Duodenal mucosa (tissue), 2 donors: Measurements from ENCODE around the gene RPL39L.
"Not testable (repeated sequence)": the region's sequence is repeated elsewhere in the genome, so short reads cannot be mapped to it uniquely, and the experiment has no call there.

Experiments
- H3K27ac ChIP-seq: one replicate; pipeline ENCODE4 v1.7.0; 2013; ENCODE audit warnings: low read depth, low read length
- H3K27me3 ChIP-seq, 2 donors: one replicate each; pipeline ENCODE4 v1.7.0; 2013; ENCODE audit warnings: low read length in 2 of 2, control low read depth in 1 of 2; ENCODE audit not compliant: insufficient read depth in 2 of 2, control insufficient read depth in 1 of 2
- H3K36me3 ChIP-seq, 2 donors: one replicate each; pipeline ENCODE4 v1.7.0; 2013; ENCODE audit warnings: low read length in 2 of 2, control low read depth in 1 of 2; ENCODE audit not compliant: insufficient read depth in 2 of 2, control insufficient read depth in 1 of 2
- H3K4me1 ChIP-seq, 2 donors: one replicate each; pipeline ENCODE4 v1.7.0; 2013; ENCODE audit warnings: low read length in 2 of 2, control low read depth in 1 of 2; ENCODE audit not compliant: insufficient read depth in 2 of 2, control insufficient read depth in 1 of 2
- H3K4me3 ChIP-seq, 2 donors: one replicate each; pipeline ENCODE4 v1.7.0; 2013; ENCODE audit warnings: low read length in 2 of 2, low read depth in 1 of 2
- H3K9ac ChIP-seq, 2 donors: one replicate each; pipeline ENCODE4 v1.7.0; 2013; ENCODE audit warnings: low read length in 2 of 2, low read depth in 1 of 2
- H3K9me3 ChIP-seq, 2 donors: one replicate each; pipeline ENCODE4 v1.7.0; 2013; ENCODE audit warnings: low read length in 2 of 2, control low read depth in 1 of 2; ENCODE audit not compliant: control insufficient read depth in 1 of 2

RPL39L gene

DNA sequence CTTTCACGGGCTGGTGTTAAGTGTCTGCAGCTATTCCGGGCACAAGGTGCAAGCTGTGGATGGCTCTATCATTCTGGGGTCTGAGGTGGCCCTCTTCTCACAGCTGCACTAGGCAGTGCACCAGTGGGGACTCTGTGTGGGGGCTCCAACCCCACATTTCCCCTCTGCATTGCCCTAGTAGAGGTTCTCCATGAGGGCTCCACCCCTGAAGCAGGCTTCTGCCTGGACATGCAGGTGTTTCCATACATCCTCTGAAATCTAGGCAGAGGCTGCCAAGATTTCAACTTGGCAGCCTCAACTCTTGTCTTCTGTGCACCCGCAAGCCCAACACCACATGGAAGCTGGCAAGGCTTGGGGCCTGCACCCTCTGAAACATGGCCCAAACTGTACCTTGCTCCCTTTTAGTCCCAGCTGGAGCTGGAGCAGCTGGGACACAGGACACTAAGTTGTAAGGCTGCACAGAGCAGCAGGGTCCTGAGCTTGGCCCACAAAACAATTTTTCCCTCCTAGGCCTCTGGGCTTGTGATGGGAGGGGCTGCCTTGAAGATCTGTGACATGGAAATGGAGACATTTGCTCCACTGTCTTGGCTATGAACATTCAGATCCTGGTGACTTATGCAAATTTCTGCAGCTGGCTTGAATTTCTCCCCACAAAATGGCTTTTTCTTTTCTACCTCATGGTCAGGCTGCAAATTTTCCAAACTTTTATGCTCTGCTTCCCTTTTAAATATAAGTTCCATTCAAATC, 6.0 kb upstream of the RPL39L start:
- H3K27ac ChIP-seq, result no peak overlapping the region
- H3K27me3 ChIP-seq, result no peaks in the 10 kb centered on the region
- no peaks in the 10 kb centered on the region for H3K4me1 ChIP-seq
- H3K36me3 ChIP-seq, result no peaks in the 10 kb centered on the region
- no peak overlapping the region for H3K4me3 ChIP-seq
- H3K9ac ChIP-seq, result no peak overlapping the region
- peaks cover 6 to 9% of the 10 kb centered on the region in 2 donors for H3K9me3 ChIP-seq

- H3K27ac ChIP-seq, result no peak overlapping the region
- H3K4me1 ChIP-seq, result peaks cover 4% of the 10 kb centered on the region in 2 donors
- H3K27me3 ChIP-seq, result no peaks in the 10 kb centered on the region
- H3K36me3 ChIP-seq, result no peaks in the 10 kb centered on the region
- peak overlapping the region; percentile 60 to 63 for H3K9ac ChIP-seq
- H3K9me3 ChIP-seq, result peaks cover 2% of the 10 kb centered on the region in 2 donors
- H3K4me3 ChIP-seq, result peak overlapping the region; percentile 76 to 77
These were observed 578 bp upstream of the RPL39L start for GRCh38 chr3:187139895-187140253.

- peaks cover 4% of the 10 kb centered on the region in 2 donors for H3K4me1 ChIP-seq
- H3K36me3 ChIP-seq, result no peaks in the 10 kb centered on the region
- no peak overlapping the region for H3K27ac ChIP-seq
- no peak overlapping the region for H3K4me3 ChIP-seq
- H3K27me3 ChIP-seq, result no peaks in the 10 kb centered on the region
- H3K9me3 ChIP-seq, result no peaks in the 10 kb centered on the region
- H3K9ac ChIP-seq, result no peak overlapping the region
These were observed 2.4 kb downstream of the RPL39L start for GRCh38 chr3:187136936-187137335.

- Histone ChIP-seq H3K9me3 (no peaks in the 10 kb centered on the region), H3K27me3 (no peaks in the 10 kb centered on the region), H3K36me3 (no peaks in the 10 kb centered on the region), H3K27ac (no peak overlapping the region), H3K4me3 (no peak overlapping the region), H3K4me1 (peaks cover 4% of the 10 kb centered on the region in 2 donors), H3K9ac (no peak overlapping the region)
These were observed 3.0 kb downstream of the RPL39L start for GRCh38 chr3:187136337-187136736.

DNA sequence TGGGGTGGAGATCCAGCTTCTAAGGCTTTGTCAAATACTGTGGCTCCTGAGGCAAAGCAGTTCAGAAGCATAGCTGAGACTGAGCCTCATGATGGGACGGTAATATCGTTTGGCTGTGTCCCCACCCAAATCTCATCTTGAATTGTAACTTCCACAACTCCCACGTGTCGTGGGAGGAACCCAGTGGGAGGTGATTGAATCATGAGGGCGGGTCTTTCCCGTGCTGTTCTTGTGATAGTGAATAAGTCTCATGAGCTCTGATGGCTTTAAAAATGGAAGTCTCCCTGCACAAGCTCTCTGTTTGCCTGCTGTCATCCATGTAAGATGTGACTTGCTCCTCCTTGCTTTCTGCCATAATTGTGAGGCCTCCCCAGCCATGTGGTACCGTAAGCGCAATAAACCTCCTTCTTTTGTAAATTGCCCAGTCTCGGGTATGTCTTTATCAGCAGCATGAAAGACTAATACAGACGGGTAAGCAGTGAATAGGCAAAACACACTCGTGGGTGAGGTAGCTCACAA, 4.1 kb downstream of the RPL39L start:
- H3K27ac ChIP-seq, H3K36me3 ChIP-seq, H3K4me1 ChIP-seq, H3K27me3 ChIP-seq, H3K9me3 ChIP-seq, H3K9ac ChIP-seq, H3K4me3 ChIP-seq: not testable (repeated sequence)

DNA sequence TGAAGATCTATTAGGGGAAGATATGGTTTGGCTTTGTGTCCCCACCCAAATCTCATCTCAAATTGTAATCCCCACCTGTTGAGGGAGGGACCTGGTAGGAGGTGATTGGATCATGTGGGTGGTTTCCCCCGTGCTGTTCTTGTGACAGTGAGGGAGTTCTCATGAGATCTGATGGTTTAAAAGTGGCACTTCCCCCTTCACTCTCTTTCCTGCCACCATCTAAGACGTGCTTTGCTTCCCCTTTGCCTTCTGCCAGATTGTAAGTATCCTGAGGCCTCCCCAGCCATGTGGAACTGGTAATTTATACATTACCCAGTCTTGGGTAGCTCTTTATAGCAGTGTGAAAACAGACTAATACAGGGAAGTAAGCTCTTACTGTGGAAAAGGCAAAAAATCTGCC, 6.1 kb downstream of the RPL39L start:
- not testable (repeated sequence) for H3K27ac ChIP-seq, H3K9ac ChIP-seq, H3K36me3 ChIP-seq, H3K4me1 ChIP-seq, H3K4me3 ChIP-seq, H3K27me3 ChIP-seq, H3K9me3 ChIP-seq

DNA sequence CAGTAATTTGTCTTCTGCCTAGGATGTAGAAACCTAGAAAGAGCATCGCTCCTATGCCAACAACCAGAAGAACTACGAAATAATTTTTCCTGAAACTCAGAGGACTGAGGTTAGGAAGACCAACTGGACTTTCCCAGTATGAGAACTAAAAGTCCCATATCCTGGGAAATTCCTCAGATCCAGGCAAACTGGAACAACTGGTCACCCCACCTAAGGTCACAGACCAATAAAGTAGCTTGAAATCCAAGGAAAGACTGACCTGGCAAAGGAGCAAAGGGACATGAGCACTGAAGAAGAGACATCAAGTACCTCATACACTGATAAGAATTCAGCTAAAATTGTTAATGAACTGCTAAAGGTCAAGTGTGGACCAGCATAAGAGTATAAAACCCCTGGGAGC, 6.6 kb downstream of the RPL39L start:
- Histone ChIP-seq H3K9me3 (no peaks in the 10 kb centered on the region), H3K4me1 (peaks cover 0 to 5% of the 10 kb centered on the region in 2 donors), H3K9ac (no peak overlapping the region), H3K4me3 (no peak overlapping the region), H3K36me3 (no peaks in the 10 kb centered on the region), H3K27ac (no peak overlapping the region), H3K27me3 (no peaks in the 10 kb centered on the region)

- Histone ChIP-seq H3K9me3 (no peaks in the 10 kb centered on the region), H3K27me3 (no peaks in the 10 kb centered on the region), H3K4me1 (peaks cover 0 to 5% of the 10 kb centered on the region in 2 donors), H3K36me3 (no peaks in the 10 kb centered on the region), H3K4me3 (no peak overlapping the region), H3K27ac (no peak overlapping the region), H3K9ac (no peak overlapping the region)
These were observed 7.3 kb downstream of the RPL39L start for GRCh38 chr3:187131981-187132380.

GRCh38 chr3:187130346-187131066, 8.8 kb downstream of the RPL39L start:
- H3K36me3 ChIP-seq, result no peaks in the 10 kb centered on the region
- no peaks in the 10 kb centered on the region for H3K27me3 ChIP-seq
- H3K4me3 ChIP-seq, result peak overlapping the region in 1 of 2 donors; percentile 17
- no peaks in the 10 kb centered on the region for H3K9me3 ChIP-seq
- H3K27ac ChIP-seq, result peak overlapping the region; percentile 28
- peaks cover 0 to 5% of the 10 kb centered on the region in 2 donors for H3K4me1 ChIP-seq
- no peak overlapping the region for H3K9ac ChIP-seq

DNA sequence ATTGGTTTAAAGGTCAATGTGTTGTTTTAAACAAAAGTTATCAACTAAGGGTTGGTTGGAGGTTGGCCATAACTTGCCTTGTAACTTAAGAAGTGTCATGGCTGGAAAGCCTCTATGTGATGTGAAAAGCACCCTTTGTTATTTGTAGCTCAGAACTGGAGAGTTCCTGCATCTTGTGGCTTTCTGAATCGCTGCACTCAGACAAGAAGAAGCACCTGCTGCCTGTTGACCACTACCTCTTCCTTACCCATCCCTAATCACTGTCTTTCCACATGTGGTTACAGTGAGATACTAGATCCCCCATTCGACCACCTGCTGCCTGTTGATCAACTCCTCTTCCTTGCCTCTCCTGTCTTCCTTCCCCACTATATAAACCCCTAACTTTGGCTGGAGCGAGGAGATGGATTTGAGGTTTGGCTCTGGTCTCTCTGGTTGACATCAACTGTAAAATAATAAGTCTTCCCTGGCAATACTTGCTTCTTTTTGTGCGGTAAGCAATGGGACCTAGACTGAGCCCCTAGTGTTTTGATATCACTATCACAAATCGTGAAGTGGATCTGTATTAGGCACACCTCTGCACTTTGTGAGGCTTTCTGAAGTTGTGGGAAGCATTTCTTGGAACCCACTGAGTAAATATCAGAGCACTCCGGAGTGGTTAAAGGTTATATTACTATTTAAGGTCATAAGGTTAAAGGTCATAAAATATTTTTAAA, 13.8 kb downstream of the RPL39L start:
- no peak overlapping the region for H3K9ac ChIP-seq
- no peaks in the 10 kb centered on the region for H3K36me3 ChIP-seq
- H3K4me3 ChIP-seq, result no peak overlapping the region
- no peak overlapping the region for H3K27ac ChIP-seq
- no peaks in the 10 kb centered on the region for H3K27me3 ChIP-seq
- H3K9me3 ChIP-seq, result no peaks in the 10 kb centered on the region
- no peaks in the 10 kb centered on the region for H3K4me1 ChIP-seq
